Activated T-cell treated with anti-CD3 and anti-CD28 coated beads, Interleukin-2, amount 50 U/mL, for 24 hours (primary cell): ENCODE results near the gene GPR139.

ENCODE experiments used
- DNase-seq: peaks from one replicate; pipeline ENCODE4 v3.0.0-alpha.2; 2020
- H3K27ac Mint-ChIP-seq: 2 replicates; pipeline ENCODE4 v1.8.0; 2020; ENCODE audit warnings: mild to moderate bottlenecking, mixed read lengths
- H3K27me3 Mint-ChIP-seq: 2 replicates; pipeline ENCODE4 v1.8.0; 2020; ENCODE audit warnings: mixed read lengths
- H3K36me3 Mint-ChIP-seq: 2 replicates; pipeline ENCODE4 v1.8.0; 2020; ENCODE audit warnings: low read depth, mixed read lengths
- H3K4me1 Mint-ChIP-seq: 2 replicates; pipeline ENCODE4 v1.8.0; 2020; ENCODE audit warnings: low read depth, mixed read lengths
- H3K4me3 Mint-ChIP-seq: 2 replicates; pipeline ENCODE4 v1.8.0; 2020; ENCODE audit warnings: mild to moderate bottlenecking, moderate library complexity, mixed read lengths
- H3K9me3 Mint-ChIP-seq: 2 replicates; pipeline ENCODE4 v1.8.0; 2020; ENCODE audit warnings: mixed read lengths

Gene GPR139

GRCh38 chr16:20074099-20074991, 655 bp upstream of the GPR139 start:
- H3K9me3 Mint-ChIP-seq, result peaks cover 6% of the 10 kb centered on the region
- no peak overlapping the region for H3K4me3 Mint-ChIP-seq
- H3K27ac Mint-ChIP-seq, result no peak overlapping the region
- no peaks in the 10 kb centered on the region for H3K36me3 Mint-ChIP-seq
- DNase-seq, result no peak
- H3K4me1 Mint-ChIP-seq, result no peaks in the 10 kb centered on the region
- peaks cover 66% of the 10 kb centered on the region for H3K27me3 Mint-ChIP-seq

- no peaks in the 10 kb centered on the region for H3K4me1 Mint-ChIP-seq
- no peak for DNase-seq
- H3K9me3 Mint-ChIP-seq, result peaks cover 3% of the 10 kb centered on the region
- H3K27ac Mint-ChIP-seq, result no peak overlapping the region
- H3K27me3 Mint-ChIP-seq, result peaks cover 59% of the 10 kb centered on the region
- no peak overlapping the region for H3K4me3 Mint-ChIP-seq
- no peaks in the 10 kb centered on the region for H3K36me3 Mint-ChIP-seq
Measured at GRCh38 chr16:20072874-20073202, 852 bp downstream of the GPR139 start.

- DNase-seq, result no peak
- Mint-ChIP-seq H3K4me3 (no peak overlapping the region), H3K27ac (no peak overlapping the region), H3K27me3 (peaks cover 59% of the 10 kb centered on the region), H3K4me1 (no peaks in the 10 kb centered on the region), H3K9me3 (peaks cover 3% of the 10 kb centered on the region), H3K36me3 (no peaks in the 10 kb centered on the region)
Measured at GRCh38 chr16:20072146-20072873, 1.4 kb downstream of the GPR139 start.

GRCh38 chr16:20064931-20065330, 8.8 kb downstream of the GPR139 start:
- DNase-seq, result no peak
- peaks cover 5% of the 10 kb centered on the region for H3K9me3 Mint-ChIP-seq
- peaks cover 2% of the 10 kb centered on the region for H3K27me3 Mint-ChIP-seq
- no peaks in the 10 kb centered on the region for H3K36me3 Mint-ChIP-seq
- no peak overlapping the region for H3K27ac Mint-ChIP-seq
- H3K4me1 Mint-ChIP-seq, result no peaks in the 10 kb centered on the region
- H3K4me3 Mint-ChIP-seq, result no peak overlapping the region

- no peak for DNase-seq
- H3K4me3 Mint-ChIP-seq, result no peak overlapping the region
- no peak overlapping the region for H3K27ac Mint-ChIP-seq
- H3K27me3 Mint-ChIP-seq, result peaks cover 2% of the 10 kb centered on the region
- peaks cover 5% of the 10 kb centered on the region for H3K9me3 Mint-ChIP-seq
- no peaks in the 10 kb centered on the region for H3K36me3 Mint-ChIP-seq
- no peaks in the 10 kb centered on the region for H3K4me1 Mint-ChIP-seq
Measured at GRCh38 chr16:20064520-20064919, 9.2 kb downstream of the GPR139 start.

- no peak overlapping the region for H3K4me3 Mint-ChIP-seq
- peaks cover 2% of the 10 kb centered on the region for H3K27me3 Mint-ChIP-seq
- no peak overlapping the region for H3K27ac Mint-ChIP-seq
- H3K4me1 Mint-ChIP-seq, result no peaks in the 10 kb centered on the region
- DNase-seq, result no peak
- no peaks in the 10 kb centered on the region for H3K36me3 Mint-ChIP-seq
- peaks cover 3% of the 10 kb centered on the region for H3K9me3 Mint-ChIP-seq
Measured at GRCh38 chr16:20061132-20061531, 12.6 kb downstream of the GPR139 start.

GRCh38 chr16:20056436-20056835, 17.3 kb downstream of the GPR139 start:
- Mint-ChIP-seq H3K9me3 (no peaks in the 10 kb centered on the region), H3K4me1 (no peaks in the 10 kb centered on the region), H3K27me3 (no peaks in the 10 kb centered on the region), H3K36me3 (no peaks in the 10 kb centered on the region), H3K4me3 (no peak overlapping the region), H3K27ac (no peak overlapping the region)
- DNase-seq, result no peak

GRCh38 chr16:20053336-20053735, 20.4 kb downstream of the GPR139 start:
- Mint-ChIP-seq H3K36me3 (no peaks in the 10 kb centered on the region), H3K9me3 (no peaks in the 10 kb centered on the region), H3K4me3 (no peak overlapping the region), H3K27ac (no peak overlapping the region), H3K4me1 (no peaks in the 10 kb centered on the region), H3K27me3 (no peaks in the 10 kb centered on the region)
- DNase-seq, result no peak

GRCh38 chr16:20051611-20052010, 22.1 kb downstream of the GPR139 start:
- Mint-ChIP-seq H3K27ac (no peak overlapping the region), H3K27me3 (no peaks in the 10 kb centered on the region), H3K36me3 (no peaks in the 10 kb centered on the region), H3K4me1 (no peaks in the 10 kb centered on the region), H3K4me3 (no peak overlapping the region), H3K9me3 (no peaks in the 10 kb centered on the region)
- no peak for DNase-seq

- H3K27ac Mint-ChIP-seq, result no peak overlapping the region
- DNase-seq, result no peak
- H3K9me3 Mint-ChIP-seq, result no peaks in the 10 kb centered on the region
- H3K36me3 Mint-ChIP-seq, result no peaks in the 10 kb centered on the region
- no peak overlapping the region for H3K4me3 Mint-ChIP-seq
- no peaks in the 10 kb centered on the region for H3K27me3 Mint-ChIP-seq
- H3K4me1 Mint-ChIP-seq, result no peaks in the 10 kb centered on the region
Measured at GRCh38 chr16:20051147-20051546, 22.5 kb downstream of the GPR139 start.

GRCh38 chr16:20049831-20050230, 23.9 kb downstream of the GPR139 start:
- DNase-seq, result no peak
- Mint-ChIP-seq H3K4me3 (no peak overlapping the region), H3K4me1 (no peaks in the 10 kb centered on the region), H3K36me3 (no peaks in the 10 kb centered on the region), H3K9me3 (no peaks in the 10 kb centered on the region), H3K27me3 (no peaks in the 10 kb centered on the region), H3K27ac (no peak overlapping the region)

- no peaks in the 10 kb centered on the region for H3K36me3 Mint-ChIP-seq
- no peaks in the 10 kb centered on the region for H3K9me3 Mint-ChIP-seq
- peaks cover 3% of the 10 kb centered on the region for H3K27me3 Mint-ChIP-seq
- no peak for DNase-seq
- no peak overlapping the region for H3K4me3 Mint-ChIP-seq
- H3K27ac Mint-ChIP-seq, result no peak overlapping the region
- H3K4me1 Mint-ChIP-seq, result no peaks in the 10 kb centered on the region
Measured at GRCh38 chr16:20045886-20046285, 27.8 kb downstream of the GPR139 start.

- Mint-ChIP-seq H3K27me3 (peaks cover 3% of the 10 kb centered on the region), H3K9me3 (no peaks in the 10 kb centered on the region), H3K4me3 (no peak overlapping the region), H3K36me3 (no peaks in the 10 kb centered on the region), H3K4me1 (no peaks in the 10 kb centered on the region), H3K27ac (no peak overlapping the region)
- DNase-seq, result no peak
Measured at GRCh38 chr16:20042848-20043247, 30.8 kb downstream of the GPR139 start.

GRCh38 chr16:20041924-20042596, 31.6 kb downstream of the GPR139 start:
- H3K27me3 Mint-ChIP-seq, result peaks cover 3% of the 10 kb centered on the region
- no peaks in the 10 kb centered on the region for H3K9me3 Mint-ChIP-seq
- H3K27ac Mint-ChIP-seq, result no peak overlapping the region
- no peaks in the 10 kb centered on the region for H3K36me3 Mint-ChIP-seq
- no peak overlapping the region for H3K4me3 Mint-ChIP-seq
- DNase-seq, result no peak
- H3K4me1 Mint-ChIP-seq, result no peaks in the 10 kb centered on the region

GRCh38 chr16:20040011-20040410, 33.7 kb downstream of the GPR139 start:
- Mint-ChIP-seq H3K4me3 (no peak overlapping the region), H3K27ac (no peak overlapping the region), H3K36me3 (no peaks in the 10 kb centered on the region), H3K27me3 (peaks cover 3% of the 10 kb centered on the region), H3K4me1 (no peaks in the 10 kb centered on the region), H3K9me3 (peaks cover 3% of the 10 kb centered on the region)
- DNase-seq, result no peak
